ENCODE data around the gene MUC6. TPM values are rescaled to one million over a fixed set of nuclear protein-coding genes. Genes with fewer than 3 reads are reported as not detected.

MUC6 gene
- total RNA-seq, 1 experiment from 2014 or later: not detected

GRCh38 chr11:993632-994167 lies 42.8 kb downstream of the MUC6 start:
- H3T11ph ChIP-seq (ENCODE audit: low read length): no peak overlapping the region
- no peak for DNase-seq
- no peak overlapping the region for H2BK20ac ChIP-seq (ENCODE audit: low read depth, low read length, poor library complexity, severe bottlenecking)
- no peak overlapping the region for H3K4me3 Mint-ChIP-seq
- no peaks in the 10 kb centered on the region for H3K79me1 ChIP-seq (ENCODE audit: insufficient read depth, low read depth, low read length, poor library complexity, severe bottlenecking)
- no peak overlapping the region for H2BK120ac ChIP-seq (ENCODE audit: low read depth, low read length, poor library complexity, severe bottlenecking)
- no peak overlapping the region for H3K27ac Mint-ChIP-seq
- H3K4me2 ChIP-seq (ENCODE audit: insufficient read depth, insufficient read length, low read length): no peak overlapping the region
- H3K4me1 Mint-ChIP-seq: peaks cover 3% of the 10 kb centered on the region in 2 experiments; a peak in 2 of 4 replicates
- H3K27me3 Mint-ChIP-seq (ENCODE audit: low read depth): no peaks in the 10 kb centered on the region; the same call in 1 of the 2 replicates
- no peaks in the 10 kb centered on the region for H3K23me2 ChIP-seq (ENCODE audit: insufficient read length, low read depth, low read length, poor library complexity, severe bottlenecking)
- no peak overlapping the region for H2BK15ac ChIP-seq (ENCODE audit: low read depth, low read length)
- H3K36me3 Mint-ChIP-seq (ENCODE audit: insufficient read depth in 1 of 3, low read depth in 3 of 3): peaks cover 25 to 61% (median 49%) of the 10 kb centered on the region in 3 experiments
- no peak overlapping the region for H3K18ac ChIP-seq (ENCODE audit: insufficient read length, low read depth, low read length)
- H4K8ac ChIP-seq (replicated peaks; ENCODE audit: insufficient read length, low read depth, low read length): no peak overlapping the region
- peaks cover 0 to 6% of the 10 kb centered on the region in 2 experiments; a peak in 2 of 5 replicates for H3K9me3 Mint-ChIP-seq
- no CpG with 5 or more reads among the region's 35 CpGs for WGBS (ENCODE audit: extremely low coverage, insufficient read length, low lambda C conversion rate)
- H3K4ac ChIP-seq (ENCODE audit: low read depth, low read length): no peak overlapping the region
- H3K9me3 ChIP-seq (ENCODE audit: control insufficient read depth, low read depth, low read length): no peaks in the 10 kb centered on the region
- no peaks in the 10 kb centered on the region for H3K79me2 ChIP-seq (ENCODE audit: insufficient read depth, low read length)
- H3K23ac ChIP-seq (ENCODE audit: insufficient read length, low read depth, low read length): no peak overlapping the region
- H4K91ac ChIP-seq (ENCODE audit: insufficient read length, low read depth, low read length): no peak overlapping the region
- TF ChIP-seq CTCF (conservative IDR thresholded peaks at IDR 0.05): no peak
- no peaks in the 10 kb centered on the region for H3K27me3 ChIP-seq (ENCODE audit: insufficient read depth, low read length)
- no peaks in the 10 kb centered on the region for H3K4me1 ChIP-seq (ENCODE audit: insufficient read depth, low read length)
- no peak overlapping the region for H3K9ac ChIP-seq (ENCODE audit: extremely low read depth, insufficient read length, low read length)
- H2AFZ ChIP-seq (ENCODE audit: low read length): no peak overlapping the region
- H2BK12ac ChIP-seq (ENCODE audit: insufficient read length, low read depth, low read length): no peak overlapping the region
- no peak overlapping the region for H4K5ac ChIP-seq (ENCODE audit: insufficient read length, low read depth, low read length)
- H3K27ac ChIP-seq (ENCODE audit: insufficient read length, low read depth, low read length): no peak overlapping the region
- H4K20me1 ChIP-seq (ENCODE audit: control insufficient read depth, insufficient read depth, insufficient read length): no peaks in the 10 kb centered on the region
- no peak overlapping the region for H3K14ac ChIP-seq (ENCODE audit: insufficient read depth, low read length)
- no peak overlapping the region for H3K56ac ChIP-seq (ENCODE audit: insufficient read length, low read depth, low read length)
- no peak overlapping the region for H2BK5ac ChIP-seq (ENCODE audit: insufficient read length, low read length)
- H2AK5ac ChIP-seq (ENCODE audit: insufficient read length, low read length): no peak overlapping the region

All from H9 (cell line).